ENCODE results near the gene HOXD4. TPM values are rescaled to one million over a fixed set of nuclear protein-coding genes. Genes with fewer than 3 reads are reported as not detected.
A peak's percentile ranks its signal among the peaks of the same experiment; 100 is the strongest.

The HOXD4 gene
- total and polyA plus RNA-seq, 7 donors, result 0.60 to 8.0 (median 3.8) TPM; not detected in 1

GRCh38 chr2:176127774-176128072 is 23.6 kb upstream of the HOXD4 start:
- H3K27ac ChIP-seq, result peak overlapping the region in 1 of 4 donors; percentile 91
- intact Hi-C loops (cut with DNase I), result loop anchor here (2.0 kb wide), 1 partner anchor 511 kb away; no protein-coding TSS in a partner anchor
- no peak for DNase-seq
- TF ChIP-seq CTCF (IDR thresholded peaks at IDR 0.05) (no peak), POLR2A (IDR thresholded peaks at IDR 0.05) (no peak), EP300 (IDR thresholded peaks at IDR 0.05) (no peak), POLR2AphosphoS5 (IDR thresholded peaks at IDR 0.05) (no peak)
- H3K27me3 ChIP-seq, result peaks cover 8 to 62% (median 51%) of the 10 kb centered on the region in 3 donors
- WGBS, 2 donors, result 58 to 65% methylated on average over 4 of the region's 4 CpGs
- H3K4me3 ChIP-seq, result no peak overlapping the region
- no peaks in the 10 kb centered on the region for H3K9me3 ChIP-seq
- peaks cover 0 to 6% (median 0%) of the 10 kb centered on the region in 4 donors for H3K36me3 ChIP-seq
- H3K4me1 ChIP-seq, result peaks cover 0 to 42% (median 33%) of the 10 kb centered on the region in 4 donors

- Histone ChIP-seq H3K27ac (peak overlapping the region; percentile 72 to 93 (median 87)), H3K9me3 (no peaks in the 10 kb centered on the region), H3K4me1 (peaks cover 0 to 45% (median 33%) of the 10 kb centered on the region in 4 donors), H3K4me3 (peak overlapping the region; percentile 37 to 69 (median 50)), H3K27me3 (peaks cover 11 to 62% (median 57%) of the 10 kb centered on the region in 3 donors), H3K36me3 (no peaks in the 10 kb centered on the region)
- 25 to 32% methylated on average over 49 of the region's 49 CpGs for WGBS, 2 donors
- TF ChIP-seq EP300 (IDR thresholded peaks at IDR 0.05) (no peak), POLR2A (IDR thresholded peaks at IDR 0.05) (no peak), CTCF (IDR thresholded peaks at IDR 0.05) (no peak), POLR2AphosphoS5 (IDR thresholded peaks at IDR 0.05) (no peak)
- DNase-seq, result peak; percentile 65
- intact Hi-C loops (cut with DNase I), result loop anchor here (2.0 kb wide), 1 partner anchor 510 kb away; no protein-coding TSS in a partner anchor
Measured at GRCh38 chr2:176128172-176128981, 23.0 kb upstream of the HOXD4 start.

GRCh38 chr2:176128982-176129796 is 22.2 kb upstream of the HOXD4 start, which contains the start of gene HOXD8:
Gene HOXD8, plus strand, starts transcription at chr2:176129705. Its CDS starts 662 bp downstream, at chr2:176130367.
- intact Hi-C loops (cut with DNase I), result loop anchor here (2.0 kb wide), 1 partner anchor 510 kb away; no protein-coding TSS in a partner anchor
- DNase-seq, result peak; percentile 89
- peak within 1 kb of the TSS; percentile 72 to 93 (median 87) for H3K27ac ChIP-seq
- TF ChIP-seq POLR2AphosphoS5 (IDR thresholded peaks at IDR 0.05) (peak; percentile 52 to 85 (median 81)), EP300 (IDR thresholded peaks at IDR 0.05) (no peak)
- H3K27me3 ChIP-seq, result peaks cover 11 to 68% (median 65%) of the 10 kb centered on the region in 3 donors
- peak within 1 kb of the TSS; percentile 37 to 69 (median 50) for H3K4me3 ChIP-seq
- 1 to 3% methylated on average over 64 of the region's 64 CpGs for WGBS, 2 donors
- H3K4me1 ChIP-seq, result peaks cover 0 to 49% (median 33%) of the 10 kb centered on the region in 4 donors
- no peaks in the 10 kb centered on the region for H3K36me3 ChIP-seq
- no peaks in the 10 kb centered on the region for H3K9me3 ChIP-seq

- peak; percentile 75 for DNase-seq
- no peak for TF ChIP-seq EP300 (IDR thresholded peaks at IDR 0.05)
- no peak for TF ChIP-seq POLR2AphosphoS5 (IDR thresholded peaks at IDR 0.05)
- no peak for TF ChIP-seq CTCF (IDR thresholded peaks at IDR 0.05)
- WGBS, 2 donors, result 2% methylated on average over 43 of the region's 43 CpGs
- H3K27ac ChIP-seq, result peak overlapping the region; percentile 72 to 93 (median 87)
- intact Hi-C loops (cut with DNase I), result loop anchor here (2.0 kb wide), 1 partner anchor 509 kb away; no protein-coding TSS in a partner anchor
- no peaks in the 10 kb centered on the region for H3K9me3 ChIP-seq
- H3K36me3 ChIP-seq, result no peaks in the 10 kb centered on the region
- peaks cover 11 to 74% (median 69%) of the 10 kb centered on the region in 3 donors for H3K27me3 ChIP-seq
- peak overlapping the region; percentile 37 to 69 (median 50) for H3K4me3 ChIP-seq
- H3K4me1 ChIP-seq, result peaks cover 0 to 51% (median 34%) of the 10 kb centered on the region in 4 donors
Measured at GRCh38 chr2:176129813-176130146, 21.6 kb upstream of the HOXD4 start.

Measured in sigmoid colon (tissue), 7 donors.